ENCODE results near the gene TPT1.

DNA sequence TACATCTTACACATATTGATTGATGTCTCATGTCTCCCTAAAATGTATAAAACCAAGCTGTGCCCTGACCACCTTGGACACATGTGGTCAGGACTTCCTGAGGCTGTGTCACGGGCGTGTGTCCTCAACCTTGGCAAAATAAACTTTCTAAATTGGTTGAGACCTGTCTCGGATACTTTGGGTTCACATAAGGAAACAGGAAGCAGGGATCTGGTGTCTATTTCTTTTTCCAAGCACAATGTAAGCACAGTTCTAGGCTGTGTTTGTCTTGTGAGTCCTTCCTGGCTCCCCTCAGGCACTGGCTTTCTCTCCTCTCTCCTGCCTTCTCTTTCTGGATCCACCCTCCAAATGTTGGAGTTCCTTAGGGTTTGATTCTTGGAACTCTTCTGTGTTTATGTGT is 27.6 kb upstream of the TPT1 start:
- no peak for TF ChIP-seq EZH2phosphoT487 (IDR thresholded peaks at IDR 0.05; ENCODE audit: borderline replicate concordance, low read length)
- TF ChIP-seq, protein P1, sequence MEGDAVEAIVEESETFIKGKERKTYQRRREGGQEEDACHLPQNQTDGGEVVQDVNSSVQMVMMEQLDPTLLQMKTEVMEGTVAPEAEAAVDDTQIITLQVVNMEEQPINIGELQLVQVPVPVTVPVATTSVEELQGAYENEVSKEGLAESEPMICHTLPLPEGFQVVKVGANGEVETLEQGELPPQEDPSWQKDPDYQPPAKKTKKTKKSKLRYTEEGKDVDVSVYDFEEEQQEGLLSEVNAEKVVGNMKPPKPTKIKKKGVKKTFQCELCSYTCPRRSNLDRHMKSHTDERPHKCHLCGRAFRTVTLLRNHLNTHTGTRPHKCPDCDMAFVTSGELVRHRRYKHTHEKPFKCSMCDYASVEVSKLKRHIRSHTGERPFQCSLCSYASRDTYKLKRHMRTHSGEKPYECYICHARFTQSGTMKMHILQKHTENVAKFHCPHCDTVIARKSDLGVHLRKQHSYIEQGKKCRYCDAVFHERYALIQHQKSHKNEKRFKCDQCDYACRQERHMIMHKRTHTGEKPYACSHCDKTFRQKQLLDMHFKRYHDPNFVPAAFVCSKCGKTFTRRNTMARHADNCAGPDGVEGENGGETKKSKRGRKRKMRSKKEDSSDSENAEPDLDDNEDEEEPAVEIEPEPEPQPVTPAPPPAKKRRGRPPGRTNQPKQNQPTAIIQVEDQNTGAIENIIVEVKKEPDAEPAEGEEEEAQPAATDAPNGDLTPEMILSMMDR (IDR thresholded peaks at IDR 0.05; ENCODE audit: low read depth, low read length, poor library complexity, severe bottlenecking) = no peak

All from DOHH2 (cell line).